GM21526 (cell line): ENCODE results near the gene METTL22.
"Not testable (repeated sequence)": the region's sequence is repeated elsewhere in the genome, so short reads cannot be mapped to it uniquely, and the experiment has no call there.

Experiments
- ATAC-seq: cut with Tn5 transposase; IDR thresholded peaks from one replicate; pipeline ENCODE4 v1.9.1; 2021; ENCODE audit warnings: moderate library complexity; ENCODE audit not compliant: unreplicated experiment, low FRiP score

Gene METTL22

GRCh38 chr16:8630255-8630953 is 8.9 kb downstream of the METTL22 start:
- ATAC-seq: no peak

- no peak for ATAC-seq
Observed at GRCh38 chr16:8631373-8631772, 9.9 kb downstream of the METTL22 start.

GRCh38 chr16:8631818-8632465 is 10.4 kb downstream of the METTL22 start:
- no peak for ATAC-seq

GRCh38 chr16:8632675-8633182 is 11.2 kb downstream of the METTL22 start:
- ATAC-seq: no peak

- ATAC-seq: no peak
Observed at GRCh38 chr16:8634991-8635736, 13.7 kb downstream of the METTL22 start.

GRCh38 chr16:8639694-8640093 is 18.2 kb downstream of the METTL22 start:
- no peak for ATAC-seq

GRCh38 chr16:8641671-8642070 is 20.2 kb downstream of the METTL22 start:
- no peak for ATAC-seq

GRCh38 chr16:8642146-8642545 is 20.6 kb downstream of the METTL22 start:
- ATAC-seq: no peak

- no peak for ATAC-seq
Observed at GRCh38 chr16:8644211-8645140, 23.0 kb downstream of the METTL22 start.

- no peak for ATAC-seq
Observed at GRCh38 chr16:8645141-8645521, 23.6 kb downstream of the METTL22 start.

- ATAC-seq: no peak
Observed at GRCh38 chr16:8645831-8646230, 24.3 kb downstream of the METTL22 start.

GRCh38 chr16:8646326-8647053 is 25.0 kb downstream of the METTL22 start:
- no peak for ATAC-seq

- ATAC-seq: no peak
Observed at GRCh38 chr16:8647721-8648318, 26.3 kb downstream of the METTL22 start.

- no peak for ATAC-seq
Observed at GRCh38 chr16:8648877-8649276, 27.4 kb downstream of the METTL22 start.

GRCh38 chr16:8649829-8650554 is 28.5 kb downstream of the METTL22 start:
- no peak for ATAC-seq

GRCh38 chr16:8651958-8652357 is 30.5 kb downstream of the METTL22 start:
- not testable (repeated sequence) for ATAC-seq

GRCh38 chr16:8655184-8655717 is 33.8 kb downstream of the METTL22 start:
- peak; percentile 72 for ATAC-seq

- ATAC-seq: no peak
Observed at GRCh38 chr16:8656376-8656775, 34.9 kb downstream of the METTL22 start.
